Fibroblast of mammary gland (primary cell): ENCODE results near the gene KCND3.

ENCODE experiments used
- DNase-seq: peaks from one replicate; pipeline ENCODE4 v3.0.0-alpha.2; 2010; ENCODE audit warnings: low read depth
- H3K4me3 ChIP-seq: 2 replicates; pipeline ENCODE4 v1.5.1; 2011; ENCODE audit warnings: low read depth, mild to moderate bottlenecking, low read length, moderate library complexity; ENCODE audit not compliant: control insufficient read depth
- TF ChIP-seq, protein P1 (sequence below): conservative IDR thresholded peaks from 2 replicates; pipeline ENCODE4 v1.5.1; 2011; ENCODE audit warnings: low read depth, low read length, inconsistent platforms; ENCODE audit not compliant: control insufficient read depth, insufficient read depth

KCND3 gene

DNA sequence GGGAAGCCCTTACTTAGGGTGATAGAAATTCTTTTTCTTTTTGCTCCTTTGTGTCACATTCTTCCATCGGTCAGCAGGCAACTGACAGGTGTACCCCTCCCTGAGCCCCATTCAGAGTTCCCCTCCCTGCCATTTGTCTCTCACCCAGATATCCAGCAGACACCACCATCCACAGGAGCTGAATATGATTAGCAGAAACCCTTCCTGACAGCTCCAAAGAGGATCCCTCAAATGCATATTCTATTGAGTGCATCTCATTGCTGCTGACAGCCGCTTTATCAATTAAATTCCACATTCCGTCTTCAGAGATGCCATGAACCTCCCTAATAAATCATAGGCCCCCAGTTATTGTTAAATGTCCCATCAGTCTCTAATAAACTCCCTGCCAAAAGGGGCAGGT lies 239.8 kb downstream of the KCND3 start:
- TF ChIP-seq, protein P1, sequence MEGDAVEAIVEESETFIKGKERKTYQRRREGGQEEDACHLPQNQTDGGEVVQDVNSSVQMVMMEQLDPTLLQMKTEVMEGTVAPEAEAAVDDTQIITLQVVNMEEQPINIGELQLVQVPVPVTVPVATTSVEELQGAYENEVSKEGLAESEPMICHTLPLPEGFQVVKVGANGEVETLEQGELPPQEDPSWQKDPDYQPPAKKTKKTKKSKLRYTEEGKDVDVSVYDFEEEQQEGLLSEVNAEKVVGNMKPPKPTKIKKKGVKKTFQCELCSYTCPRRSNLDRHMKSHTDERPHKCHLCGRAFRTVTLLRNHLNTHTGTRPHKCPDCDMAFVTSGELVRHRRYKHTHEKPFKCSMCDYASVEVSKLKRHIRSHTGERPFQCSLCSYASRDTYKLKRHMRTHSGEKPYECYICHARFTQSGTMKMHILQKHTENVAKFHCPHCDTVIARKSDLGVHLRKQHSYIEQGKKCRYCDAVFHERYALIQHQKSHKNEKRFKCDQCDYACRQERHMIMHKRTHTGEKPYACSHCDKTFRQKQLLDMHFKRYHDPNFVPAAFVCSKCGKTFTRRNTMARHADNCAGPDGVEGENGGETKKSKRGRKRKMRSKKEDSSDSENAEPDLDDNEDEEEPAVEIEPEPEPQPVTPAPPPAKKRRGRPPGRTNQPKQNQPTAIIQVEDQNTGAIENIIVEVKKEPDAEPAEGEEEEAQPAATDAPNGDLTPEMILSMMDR = no peak
- no peak for DNase-seq

DNA sequence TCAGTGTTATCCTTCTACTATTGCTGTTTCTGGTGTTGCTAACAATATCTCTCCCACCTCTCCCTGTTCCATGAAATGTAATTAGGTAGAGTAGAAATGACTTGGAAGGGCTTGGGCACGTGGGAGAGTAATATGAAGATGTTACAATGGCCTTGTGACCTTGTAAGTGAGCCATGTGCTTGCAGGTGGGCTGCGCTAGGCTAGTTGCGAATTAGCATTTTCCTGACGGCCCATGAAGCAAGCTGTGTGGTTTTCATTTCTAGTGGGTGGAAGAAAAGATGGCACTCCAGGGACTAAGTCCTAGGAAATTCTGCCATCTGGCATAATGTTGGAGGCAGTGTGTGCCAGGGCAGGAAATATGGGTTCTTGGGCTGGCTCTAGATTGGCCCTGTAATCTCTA lies 241.5 kb downstream of the KCND3 start:
- TF ChIP-seq, protein P1 = no peak
- no peak overlapping the region for H3K4me3 ChIP-seq
- DNase-seq = no peak

More for the DNA sequence above, 239.8 kb downstream of the KCND3 start:
- H3K4me3 ChIP-seq = no peak overlapping the region

DNA sequence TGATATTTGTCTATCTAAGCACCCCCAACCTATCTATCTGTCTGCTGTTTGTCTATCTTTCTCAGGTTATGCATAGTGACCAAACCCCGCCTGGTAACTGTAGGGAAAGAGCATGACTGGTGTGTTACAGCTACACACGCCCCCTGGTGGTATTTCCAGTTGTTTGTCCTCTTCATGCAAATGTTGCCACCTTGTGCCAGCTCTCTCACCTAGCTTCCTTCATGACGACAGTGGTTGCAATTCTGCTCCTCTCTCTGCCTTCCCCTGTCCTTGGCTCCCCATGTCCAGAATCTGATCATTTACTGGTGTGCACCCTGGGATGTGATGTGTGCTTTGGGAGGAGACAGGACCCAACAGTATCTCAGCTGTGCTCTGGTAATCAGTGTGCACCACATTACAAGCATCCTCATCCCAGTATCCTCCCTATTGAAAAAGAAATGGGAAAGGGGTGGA lies 242.2 kb downstream of the KCND3 start:
- peak; percentile 86 for DNase-seq
- TF ChIP-seq, protein P1 = peak; percentile 75
- H3K4me3 ChIP-seq = no peak overlapping the region

DNA sequence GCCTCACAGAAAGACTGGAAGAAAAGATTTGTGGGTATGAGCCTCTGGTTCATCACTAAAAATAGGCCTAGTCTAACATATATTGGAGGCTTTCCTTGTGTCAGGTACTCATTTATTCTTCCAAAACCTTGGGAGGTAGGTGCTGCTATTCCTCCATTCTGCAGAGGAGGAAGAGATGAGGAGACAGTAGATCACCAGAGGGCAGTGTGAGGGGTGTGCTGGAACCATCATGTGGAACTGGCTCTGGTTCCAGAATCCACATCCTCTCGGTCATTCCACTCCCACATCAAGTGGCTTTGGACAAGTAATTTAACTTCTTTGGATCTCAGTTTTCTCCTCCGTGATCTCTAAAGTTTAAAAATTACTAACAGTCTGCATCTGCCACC lies 242.9 kb downstream of the KCND3 start:
- no peak for DNase-seq
- H3K4me3 ChIP-seq = no peak overlapping the region
- TF ChIP-seq, protein P1 = no peak

DNA sequence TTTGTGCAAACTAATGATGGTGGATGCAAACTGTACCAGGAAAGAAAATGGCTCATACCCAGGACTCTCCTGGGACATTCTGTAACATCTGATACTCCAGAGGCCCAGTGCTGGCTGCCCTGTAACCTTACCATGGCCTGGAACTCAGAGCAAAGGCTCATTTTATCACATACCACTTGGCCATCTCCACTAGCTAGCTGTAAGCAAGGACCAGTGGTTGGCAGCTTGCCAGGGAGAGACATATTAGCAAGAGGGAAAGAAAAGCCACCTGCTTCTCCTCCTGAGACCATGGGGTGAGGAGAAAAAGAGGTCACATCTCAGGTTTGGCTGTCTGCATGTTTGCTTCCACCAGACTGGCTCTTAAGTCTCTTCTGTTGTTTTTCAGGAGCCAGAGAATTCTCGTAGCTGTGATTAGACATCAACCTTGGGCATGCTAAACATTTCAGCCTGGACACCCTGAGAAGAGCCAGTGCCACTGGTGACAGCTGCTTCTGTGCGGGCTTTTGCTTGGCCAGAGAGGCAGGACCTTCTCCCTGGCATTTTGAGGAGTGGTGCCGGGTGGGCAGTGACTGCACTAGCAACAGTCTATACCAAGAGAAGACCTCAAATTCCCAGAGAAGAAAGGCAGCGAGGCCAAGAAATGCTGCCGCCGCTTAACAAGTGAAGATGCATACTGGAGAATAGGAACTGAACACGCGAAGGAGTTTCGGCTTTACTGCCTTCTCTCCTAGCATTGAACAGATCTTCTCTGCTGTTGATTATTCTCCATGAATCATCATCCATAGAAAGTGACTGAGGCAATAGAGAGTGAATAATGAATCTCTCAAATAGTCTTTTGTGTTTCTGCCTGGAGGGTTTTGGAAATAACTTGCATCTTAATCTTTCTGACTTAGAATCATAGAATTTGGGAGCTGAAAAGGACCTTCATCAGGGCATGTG lies 243.5 kb downstream of the KCND3 start:
- no peak overlapping the region for H3K4me3 ChIP-seq
- DNase-seq = no peak
- TF ChIP-seq, protein P1 = no peak

- TF ChIP-seq, protein P1 = no peak
- peak; percentile 62 for DNase-seq
- no peak overlapping the region for H3K4me3 ChIP-seq
Measured at GRCh38 chr1:111743679-111744101, 245.8 kb downstream of the KCND3 start.
